ENCODE results near the gene LGALS9.
"Not testable (repeated sequence)": the region's sequence is repeated elsewhere in the genome, so short reads cannot be mapped to it uniquely, and the experiment has no call there.

Gene LGALS9

DNA sequence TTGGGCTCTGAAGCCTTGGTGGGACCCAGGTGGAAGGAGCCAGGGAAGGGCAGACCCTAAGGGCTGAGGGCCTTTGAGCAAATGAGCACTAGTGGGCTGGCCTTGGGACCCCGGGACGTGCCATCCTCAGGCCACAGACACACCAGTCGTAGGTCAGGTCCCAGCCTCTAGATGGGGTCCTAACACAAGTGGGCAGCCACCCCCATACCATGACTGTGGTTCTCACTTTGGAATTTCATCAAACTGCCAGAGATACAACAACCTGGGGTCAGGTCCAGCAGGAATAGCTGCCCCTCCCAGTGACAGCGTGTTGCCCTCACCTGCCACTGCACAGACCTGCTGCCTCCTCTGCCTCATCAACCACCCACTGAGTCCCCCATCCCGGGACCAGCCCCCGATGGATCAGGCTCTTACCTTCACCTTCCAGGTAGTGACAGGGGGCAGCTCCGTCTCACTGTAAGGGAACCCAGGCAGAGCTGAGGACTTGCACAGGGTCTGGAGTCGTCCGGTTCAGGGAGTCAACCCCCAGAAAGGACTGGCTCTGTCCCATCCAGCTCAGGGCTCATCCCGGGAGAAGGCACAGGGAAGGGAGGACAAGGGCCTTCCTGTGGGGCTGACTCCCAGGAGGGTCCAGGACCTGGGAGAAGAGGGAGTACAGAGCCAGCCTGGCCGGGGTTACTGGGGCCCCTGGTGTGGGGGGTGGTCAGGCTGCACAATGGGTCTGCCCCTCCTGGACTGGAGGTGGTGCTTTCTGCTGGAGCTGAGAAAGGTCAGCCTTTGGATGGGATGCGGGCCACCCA is 40.0 kb downstream of the LGALS9 start:
- no peak for DNase-seq (ENCODE audit: low read depth in 2 of 2, low spot score in 1 of 2)

DNA sequence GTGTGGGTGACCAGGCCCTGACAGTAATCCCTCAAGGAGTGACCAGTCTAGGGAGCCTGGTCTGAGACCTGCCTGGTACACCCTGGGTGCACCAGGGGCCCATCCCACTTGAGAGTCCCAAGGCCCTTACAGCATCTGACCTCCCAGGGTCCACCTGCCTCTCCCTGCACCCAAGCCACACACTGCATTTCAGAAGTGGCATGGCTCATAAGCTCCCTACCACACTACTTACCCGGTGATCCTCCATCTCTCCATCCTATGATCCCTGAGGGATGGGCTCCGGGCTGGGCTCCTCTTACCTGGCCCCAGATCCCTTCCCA is 40.6 kb downstream of the LGALS9 start:
- DNase-seq (ENCODE audit: low read depth in 2 of 2, low spot score in 1 of 2): no peak

DNA sequence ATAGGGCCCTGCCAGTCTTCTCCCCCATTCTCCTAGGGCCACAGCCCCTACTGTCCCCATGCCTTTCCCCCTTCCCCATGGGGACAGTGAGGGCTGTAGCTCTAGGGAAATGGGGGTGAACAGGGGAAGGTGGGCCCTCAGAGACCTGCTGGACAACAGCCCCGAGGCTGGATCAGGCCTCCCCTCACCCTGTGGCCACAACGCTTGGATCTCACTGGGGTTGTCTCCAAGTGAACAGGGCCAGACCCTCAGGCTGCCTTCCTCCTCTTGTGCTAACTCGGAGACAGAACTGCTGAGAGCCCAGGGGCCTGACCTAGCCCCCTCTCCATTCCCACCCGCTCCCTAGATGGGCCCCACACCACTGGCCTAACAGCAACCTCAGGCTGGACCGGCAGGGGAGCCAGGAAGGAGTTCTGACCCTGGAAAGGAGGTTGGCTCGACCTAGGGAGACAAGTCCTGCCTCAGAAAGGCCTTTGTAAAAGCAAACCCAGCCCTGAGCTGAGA is 41.0 kb downstream of the LGALS9 start:
- DNase-seq (ENCODE audit: low read depth in 2 of 2, low spot score in 1 of 2): not testable (repeated sequence)

DNA sequence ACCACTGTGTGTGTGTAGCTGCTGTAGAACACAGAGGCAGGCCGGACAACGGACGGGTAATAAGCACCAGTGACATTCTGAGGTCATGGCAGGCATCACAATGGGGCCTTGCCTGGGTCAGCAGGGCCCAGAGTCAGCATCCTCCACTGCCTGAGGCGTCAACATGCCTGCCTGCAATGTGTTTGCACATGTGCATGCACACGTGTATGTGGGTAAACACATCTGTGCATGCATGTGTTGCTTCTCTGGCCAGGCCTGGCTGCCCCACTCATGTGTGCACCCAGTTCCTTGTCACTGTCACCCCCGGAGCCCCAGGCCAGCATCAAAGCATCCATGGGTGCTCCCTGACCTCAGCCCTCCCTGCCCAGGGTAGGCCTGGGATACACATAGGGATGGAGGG is 43.3 kb downstream of the LGALS9 start:
- no peak for DNase-seq (ENCODE audit: low read depth in 2 of 2, low spot score in 1 of 2)

DNA sequence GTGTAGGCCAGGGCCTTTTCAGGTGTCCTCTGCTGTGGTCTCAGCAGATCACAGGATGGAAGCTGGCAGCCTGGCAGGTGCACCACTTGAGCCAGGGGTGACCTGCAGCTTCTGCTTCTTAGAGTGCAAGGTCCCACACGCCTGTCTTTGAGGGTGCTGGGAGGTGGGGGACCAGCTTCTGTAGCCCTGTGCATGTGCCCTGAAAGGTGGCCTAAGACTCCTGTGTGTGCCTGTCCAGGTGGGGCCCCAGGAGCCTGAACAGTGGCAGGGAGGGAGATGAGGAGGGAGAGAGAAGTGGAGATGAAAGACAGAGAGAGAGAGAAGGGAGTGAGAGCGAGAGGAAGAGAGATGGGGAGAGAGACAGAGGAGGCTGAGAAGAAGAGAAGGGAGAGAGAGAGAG is 46.2 kb downstream of the LGALS9 start:
- DNase-seq (ENCODE audit: low read depth in 2 of 2, low spot score in 1 of 2): no peak

DNA sequence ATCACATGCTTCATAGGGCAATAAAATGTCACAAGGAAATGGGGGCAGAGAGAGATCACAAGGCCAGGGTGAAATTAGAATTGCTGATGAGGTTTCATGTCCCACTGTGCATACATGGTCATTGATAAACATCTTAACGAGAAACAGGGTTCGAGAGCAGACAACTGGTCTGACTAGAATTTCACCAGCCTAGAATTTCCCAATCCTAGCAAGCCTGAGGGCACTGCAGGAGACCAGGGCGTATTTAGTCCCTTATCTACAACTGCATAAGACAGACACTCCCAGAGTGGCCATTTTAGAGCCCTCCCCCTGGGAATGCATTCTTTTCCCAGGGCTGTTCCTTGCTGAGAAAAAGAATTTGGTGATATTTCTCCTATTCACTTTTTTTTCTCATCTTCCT is 55.3 kb downstream of the LGALS9 start:
- not testable (repeated sequence) for DNase-seq (ENCODE audit: low read depth in 2 of 2, low spot score in 1 of 2)

DNA sequence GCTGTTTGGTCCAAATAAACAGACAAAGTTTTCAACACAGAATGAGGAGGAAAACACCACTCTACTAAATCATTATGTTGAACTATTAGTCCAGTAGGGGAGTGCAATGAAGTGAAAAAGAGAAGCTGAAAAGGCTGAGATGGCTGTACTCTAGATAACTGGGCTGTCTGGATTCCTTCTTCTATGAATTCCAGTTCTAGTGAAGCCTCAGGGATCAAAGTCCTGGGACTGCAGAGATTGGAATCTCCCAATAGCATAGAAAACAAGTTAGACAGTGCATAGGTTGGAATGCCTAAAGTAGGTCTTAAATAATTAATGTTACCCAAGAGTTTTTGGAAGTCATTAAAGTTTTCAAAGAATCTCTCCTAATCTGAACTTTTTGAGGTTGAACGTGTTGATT is 59.9 kb downstream of the LGALS9 start:
- no peak for DNase-seq (ENCODE audit: low read depth in 2 of 2, low spot score in 1 of 2)

DNA sequence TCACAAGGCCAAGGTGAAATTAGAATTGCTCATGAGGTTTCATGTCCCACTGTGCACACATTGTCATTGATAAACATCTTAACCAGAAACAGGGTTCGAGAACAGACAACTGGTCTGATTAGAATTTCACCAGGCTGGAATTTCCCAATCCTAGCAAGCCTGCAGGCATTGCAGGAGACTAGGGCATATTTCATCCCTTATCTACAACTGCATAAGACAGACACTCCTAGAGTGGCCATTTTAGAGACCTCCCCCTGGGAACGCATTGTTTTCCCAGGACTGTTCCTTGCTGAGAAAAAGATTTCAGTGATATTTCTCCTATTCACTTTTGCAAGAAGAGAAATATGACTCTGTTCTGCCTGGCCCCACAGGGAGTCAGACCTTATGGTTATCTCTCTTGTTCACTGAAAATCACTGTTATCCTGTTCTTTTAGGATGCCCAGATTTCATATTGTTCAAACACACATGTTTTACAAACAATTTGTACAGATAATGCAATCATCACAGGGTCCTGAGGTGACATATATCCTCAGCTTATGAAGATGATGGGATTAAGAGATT is 64.3 kb downstream of the LGALS9 start:
- DNase-seq (ENCODE audit: low read depth in 2 of 2, low spot score in 1 of 2): not testable (repeated sequence)

All from stimulated activated CD8-positive, alpha-beta memory T cell treated with anti-CD3 and anti-CD28 coated beads, Interleukin-4, amount 100 ng/mL, for 4 hours (primary cell).